Prostate gland (tissue), 2 donors: ENCODE data around the gene SCAP. TPM values are rescaled to one million over a fixed set of nuclear protein-coding genes. Genes with fewer than 3 reads are reported as not detected.

ENCODE experiments used
- DNase-seq: peaks from one replicate; pipeline ENCODE4 v3.0.0-alpha.2; 2019; ENCODE audit warnings: low spot score
- H3K27ac ChIP-seq, 2 donors: fragments of 200-600 bp; sonication (generic); 2 replicates each; pipeline ENCODE4 v1.5.1; 2017 to 2019
- H3K27me3 ChIP-seq: fragments of 200-600 bp; sonication (generic); replicated peaks from 2 replicates; pipeline ENCODE4 v1.5.1; 2019; ENCODE audit not compliant: insufficient read depth
- H3K36me3 ChIP-seq, 2 donors: fragments of 200-600 bp; sonication (generic); 1 replicate in 1 of 2; 2 replicates in 1 of 2; pipeline versions ENCODE4 v1.5.1 to v1.8.1; 2017 to 2019
- H3K4me1 ChIP-seq: fragments of 200-600 bp; sonication (generic); replicated peaks from 2 replicates; pipeline ENCODE4 v1.5.1; 2019
- H3K4me3 ChIP-seq, 2 donors: fragments of 200-600 bp; sonication (generic); 2 replicates each; pipeline ENCODE4 v1.5.1; 2017 to 2019
- H3K9me3 ChIP-seq: fragments of 200-600 bp; sonication (generic); 2 replicates; pipeline ENCODE4 v1.5.1; 2017
- POLR2A ChIP-seq: fragments of 450-650 bp; IDR thresholded peaks from one replicate; pipeline ENCODE4 v1.6.1; 2016; ENCODE audit warnings: antibody characterized with exemption, mild to moderate bottlenecking
- POLR2AphosphoS5 ChIP-seq: sonication (generic); formaldehyde crosslinking; IDR thresholded peaks from one replicate; pipeline ENCODE4 v1.6.1; 2017; ENCODE audit warnings: antibody characterized with exemption
- WGBS: methylation state at CpG from one replicate; pipeline ENCODE4 v1.1.5; 2018; 5-methylcytosine and 5-hydroxymethylcytosine counted together
- intact Hi-C: fragments of 100-400 bp; cut with DNase I; formaldehyde crosslinking; loops from one replicate; pipeline ENCODE4 v1.14.2; 2022
- total RNA-seq, 2 donors: library from RNA; depleted of rRNA; stranded (reverse); fragments of >200 nt; gene quantifications; one replicate each; pipeline ENCODE4 v1.1.0, GENCODE V29; 2016
- TF ChIP-seq, protein P1 (sequence below), 4 experiments: fragments of 200-600 bp in 2 of 4; fragments of 450-650 bp in 2 of 4; sonication (generic) in 2 of 4; IDR thresholded peaks; 1 replicate in 3 of 4; 2 replicates in 1 of 4; pipeline ENCODE4 v1.5.1; 2016 to 2019; ENCODE audit warnings: antibody characterized with exemption in 4 of 4, mild to moderate bottlenecking in 2 of 4, moderate library complexity in 2 of 4

SCAP gene
- total RNA-seq, 2 donors from 2014 or later, result 71.5 to 230 TPM

DNA sequence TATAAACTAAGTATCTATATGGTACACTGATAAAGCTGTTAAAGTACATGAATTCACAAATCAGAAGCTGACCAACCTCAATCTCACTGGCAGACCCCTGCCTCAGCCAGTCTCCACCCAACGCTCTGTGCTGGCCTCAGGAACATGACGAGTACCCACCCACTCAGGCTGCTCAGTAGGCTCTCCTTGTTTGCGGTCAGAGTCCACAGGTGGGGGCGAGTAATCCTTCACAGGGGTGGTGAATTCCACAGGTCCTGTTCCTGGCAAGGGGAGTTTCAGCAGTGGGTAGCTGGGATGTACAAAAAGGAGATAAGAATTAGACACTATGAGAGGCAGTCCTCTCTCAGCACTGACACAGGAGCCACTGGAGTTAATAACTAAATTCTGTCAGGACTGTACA lies 40.9 kb downstream of the SCAP start:
- Histone ChIP-seq H3K27ac (no peak overlapping the region), H3K27me3 (no peaks in the 10 kb centered on the region), H3K9me3 (no peaks in the 10 kb centered on the region), H3K36me3 (peaks cover 0 to 8% of the 10 kb centered on the region in 2 donors), H3K4me3 (no peak overlapping the region), H3K4me1 (no peaks in the 10 kb centered on the region)
- DNase-seq, result no peak
- no peak for TF ChIP-seq POLR2AphosphoS5
- TF ChIP-seq, protein P1, sequence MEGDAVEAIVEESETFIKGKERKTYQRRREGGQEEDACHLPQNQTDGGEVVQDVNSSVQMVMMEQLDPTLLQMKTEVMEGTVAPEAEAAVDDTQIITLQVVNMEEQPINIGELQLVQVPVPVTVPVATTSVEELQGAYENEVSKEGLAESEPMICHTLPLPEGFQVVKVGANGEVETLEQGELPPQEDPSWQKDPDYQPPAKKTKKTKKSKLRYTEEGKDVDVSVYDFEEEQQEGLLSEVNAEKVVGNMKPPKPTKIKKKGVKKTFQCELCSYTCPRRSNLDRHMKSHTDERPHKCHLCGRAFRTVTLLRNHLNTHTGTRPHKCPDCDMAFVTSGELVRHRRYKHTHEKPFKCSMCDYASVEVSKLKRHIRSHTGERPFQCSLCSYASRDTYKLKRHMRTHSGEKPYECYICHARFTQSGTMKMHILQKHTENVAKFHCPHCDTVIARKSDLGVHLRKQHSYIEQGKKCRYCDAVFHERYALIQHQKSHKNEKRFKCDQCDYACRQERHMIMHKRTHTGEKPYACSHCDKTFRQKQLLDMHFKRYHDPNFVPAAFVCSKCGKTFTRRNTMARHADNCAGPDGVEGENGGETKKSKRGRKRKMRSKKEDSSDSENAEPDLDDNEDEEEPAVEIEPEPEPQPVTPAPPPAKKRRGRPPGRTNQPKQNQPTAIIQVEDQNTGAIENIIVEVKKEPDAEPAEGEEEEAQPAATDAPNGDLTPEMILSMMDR (IDR thresholded peaks at IDR 0.05), result no peak
- TF ChIP-seq POLR2A, result no peak
- intact Hi-C loops, result no loop called here
- 97% methylated on average over 4 of the region's 4 CpGs for WGBS

DNA sequence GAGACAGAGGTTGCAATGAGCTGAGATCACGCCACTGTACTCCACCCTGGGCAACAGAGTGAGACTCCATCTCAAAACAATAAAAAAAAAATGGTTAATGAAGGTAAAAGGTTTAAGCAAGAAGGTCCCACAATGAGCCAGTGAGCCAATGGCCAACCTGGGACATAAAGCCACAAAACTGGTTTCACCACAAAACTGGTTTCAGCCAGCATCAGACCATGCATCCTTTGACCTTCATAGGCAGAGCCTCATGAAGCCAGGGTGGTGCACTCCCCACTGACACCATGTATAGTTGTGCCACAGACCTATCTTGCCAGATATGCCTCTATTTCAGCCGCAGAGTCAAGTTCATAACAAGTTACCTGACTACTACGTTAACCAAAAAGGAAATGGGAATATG lies 41.9 kb downstream of the SCAP start:
- DNase-seq, result no peak
- peaks cover 0 to 8% of the 10 kb centered on the region in 2 donors for H3K36me3 ChIP-seq
- no peak overlapping the region for H3K27ac ChIP-seq
- H3K9me3 ChIP-seq, result no peaks in the 10 kb centered on the region
- intact Hi-C loops, result no loop called here
- TF ChIP-seq POLR2AphosphoS5 (no peak), POLR2A (no peak)
- TF ChIP-seq, protein P1 (IDR thresholded peaks at IDR 0.05), result no peak
- no peaks in the 10 kb centered on the region for H3K27me3 ChIP-seq
- no peak overlapping the region for H3K4me3 ChIP-seq
- WGBS, result 83% methylated on average over 3 of the region's 3 CpGs
- no peaks in the 10 kb centered on the region for H3K4me1 ChIP-seq

GRCh38 chr3:47432673-47433072 lies 43.1 kb downstream of the SCAP start:
- Histone ChIP-seq H3K4me1 (no peaks in the 10 kb centered on the region), H3K4me3 (no peak overlapping the region), H3K27me3 (no peaks in the 10 kb centered on the region), H3K27ac (no peak overlapping the region), H3K36me3 (peaks cover 0 to 8% of the 10 kb centered on the region in 2 donors), H3K9me3 (no peaks in the 10 kb centered on the region)
- TF ChIP-seq, protein P1 (IDR thresholded peaks at IDR 0.05), result no peak
- TF ChIP-seq POLR2AphosphoS5, result no peak
- TF ChIP-seq POLR2A, result no peak
- WGBS, result 94% methylated on average over 2 of the region's 2 CpGs
- DNase-seq, result no peak
- intact Hi-C loops, result no loop called here

DNA sequence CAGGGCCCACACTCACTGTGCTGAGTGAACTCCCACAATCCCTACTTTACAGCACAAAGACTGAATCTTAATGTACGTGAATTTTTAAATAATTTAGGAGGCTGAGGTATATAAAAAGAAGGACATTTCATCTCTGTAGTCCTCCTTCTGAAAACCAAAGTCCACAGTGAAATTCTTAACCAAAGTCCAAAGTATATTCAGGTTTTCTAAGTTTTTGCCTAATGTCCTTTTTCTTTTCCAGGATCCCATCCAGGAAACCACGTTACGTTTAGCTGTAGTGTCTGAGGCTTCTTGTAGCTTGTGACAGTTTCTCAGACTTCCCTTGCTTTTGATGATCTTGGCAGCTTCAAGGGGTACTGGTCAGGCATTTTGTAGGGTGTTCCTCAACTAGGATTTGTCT lies 44.5 kb downstream of the SCAP start:
- Histone ChIP-seq H3K4me1 (no peaks in the 10 kb centered on the region), H3K4me3 (no peak overlapping the region), H3K9me3 (no peaks in the 10 kb centered on the region), H3K27me3 (no peaks in the 10 kb centered on the region), H3K36me3 (peaks cover 0 to 8% of the 10 kb centered on the region in 2 donors), H3K27ac (no peak overlapping the region)
- no peak for TF ChIP-seq POLR2A
- TF ChIP-seq, protein P1 (IDR thresholded peaks at IDR 0.05), result no peak
- TF ChIP-seq POLR2AphosphoS5, result no peak
- intact Hi-C loops, result no loop called here
- WGBS, result 78% methylated on average over 3 of the region's 3 CpGs
- no peak for DNase-seq

GRCh38 chr3:47430606-47431005 lies 45.1 kb downstream of the SCAP start:
- peaks cover 1% of the 10 kb centered on the region for H3K4me1 ChIP-seq
- H3K36me3 ChIP-seq, result peaks cover 0 to 8% of the 10 kb centered on the region in 2 donors
- TF ChIP-seq POLR2AphosphoS5 (no peak), POLR2A (no peak)
- TF ChIP-seq, protein P1 (IDR thresholded peaks at IDR 0.05), result no peak
- DNase-seq, result no peak
- intact Hi-C loops, result no loop called here
- WGBS, result 94% methylated on average over 7 of the region's 7 CpGs
- H3K9me3 ChIP-seq, result no peaks in the 10 kb centered on the region
- H3K27ac ChIP-seq, result no peak overlapping the region
- no peaks in the 10 kb centered on the region for H3K27me3 ChIP-seq
- no peak overlapping the region for H3K4me3 ChIP-seq
